D341Med (cell line): ENCODE results near the gene TMEM125.

Experiments
- DNase-seq: peaks from one replicate; pipeline ENCODE4 v3.0.0; 2012; ENCODE audit warnings: low spot score

The TMEM125 gene

DNA sequence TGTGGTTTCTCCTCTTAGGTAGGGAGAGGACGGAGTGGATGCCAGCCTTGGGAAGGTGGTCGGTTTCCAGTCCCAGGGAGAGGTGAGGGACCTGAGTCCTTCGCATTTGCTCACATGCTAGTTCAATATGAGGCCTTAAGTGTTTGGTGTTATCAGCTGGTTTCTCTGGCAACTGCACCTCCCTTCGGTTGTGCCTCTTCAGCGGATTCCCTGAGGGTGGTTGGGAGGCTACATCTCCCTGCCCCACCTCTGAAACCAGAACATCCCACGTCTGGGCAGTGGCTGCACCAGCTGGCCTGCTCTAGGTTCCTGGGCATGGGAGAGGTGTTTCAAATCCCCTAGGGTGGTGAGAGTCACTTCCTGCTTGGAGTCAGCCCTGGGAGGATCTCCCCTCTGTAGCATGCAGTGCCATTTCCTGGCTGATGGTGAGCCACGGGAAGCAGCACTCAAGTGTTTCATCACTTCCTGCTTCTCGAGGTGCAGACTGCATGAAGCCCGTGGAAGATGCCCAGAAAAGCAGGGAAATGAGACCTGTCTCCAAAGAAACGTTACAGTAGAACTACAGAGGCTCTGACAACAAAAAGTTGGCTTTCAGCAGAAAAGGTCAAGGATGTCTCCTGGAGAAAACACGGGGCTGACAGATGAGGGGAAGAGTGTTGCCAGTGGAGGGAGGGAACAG, 4.5 kb downstream of the TMEM125 start:
- no peak for DNase-seq

DNA sequence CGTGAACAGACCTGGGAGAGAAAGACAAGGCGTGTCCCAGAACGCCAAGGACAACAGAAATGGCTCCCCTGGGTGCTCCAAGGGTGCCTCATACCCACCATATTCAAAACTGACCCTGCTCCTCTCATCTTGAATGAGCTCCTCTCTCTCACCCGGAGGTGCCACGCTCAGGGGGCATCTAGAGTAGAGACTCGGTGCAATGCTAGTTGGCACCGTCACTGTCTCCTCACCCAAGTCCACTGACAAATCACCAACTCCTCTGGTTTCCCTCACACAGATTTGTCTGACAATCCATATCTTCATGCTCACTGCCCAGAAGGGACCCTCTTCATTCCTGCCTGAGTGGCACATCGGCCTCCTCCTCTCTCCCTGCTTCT, 5.0 kb downstream of the TMEM125 start:
- DNase-seq: no peak

DNA sequence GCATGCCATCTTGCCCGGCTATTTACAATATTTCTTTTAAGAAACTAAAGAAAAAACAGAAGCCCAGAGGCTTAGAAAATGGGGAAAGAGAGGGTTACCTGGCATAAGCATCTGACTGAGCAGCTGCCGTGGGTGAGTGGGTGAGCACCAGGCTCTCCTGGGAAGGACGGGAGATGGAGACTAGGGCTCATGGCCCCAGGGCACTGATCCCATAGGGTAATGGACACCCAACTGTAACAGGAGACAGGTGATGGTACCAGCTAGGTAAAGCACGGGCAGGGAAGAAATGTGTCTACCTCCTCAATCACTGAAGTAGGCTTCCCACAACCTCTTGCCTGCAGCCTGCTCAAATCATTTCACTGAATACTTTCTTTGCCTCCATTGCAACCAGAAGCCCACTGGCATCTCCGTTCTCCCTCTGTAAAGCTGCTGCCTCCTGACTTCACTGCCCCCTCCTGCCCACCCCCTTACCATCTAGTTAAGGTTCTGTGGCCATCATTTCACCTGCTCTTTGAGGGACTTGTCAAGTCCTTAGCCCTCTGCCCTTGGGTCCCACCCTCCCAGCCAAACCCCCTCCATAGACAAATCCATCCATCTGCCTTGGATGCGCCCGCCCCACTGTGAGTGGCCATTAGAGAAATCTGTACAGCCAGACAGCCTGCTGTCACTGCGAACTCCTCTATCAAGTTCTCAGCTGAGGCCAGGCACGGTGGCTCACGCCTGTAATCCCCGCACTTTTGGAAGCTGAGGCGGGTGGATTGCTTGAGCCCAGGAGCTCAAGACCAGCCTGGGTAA, 6.2 kb downstream of the TMEM125 start:
- DNase-seq: no peak

DNA sequence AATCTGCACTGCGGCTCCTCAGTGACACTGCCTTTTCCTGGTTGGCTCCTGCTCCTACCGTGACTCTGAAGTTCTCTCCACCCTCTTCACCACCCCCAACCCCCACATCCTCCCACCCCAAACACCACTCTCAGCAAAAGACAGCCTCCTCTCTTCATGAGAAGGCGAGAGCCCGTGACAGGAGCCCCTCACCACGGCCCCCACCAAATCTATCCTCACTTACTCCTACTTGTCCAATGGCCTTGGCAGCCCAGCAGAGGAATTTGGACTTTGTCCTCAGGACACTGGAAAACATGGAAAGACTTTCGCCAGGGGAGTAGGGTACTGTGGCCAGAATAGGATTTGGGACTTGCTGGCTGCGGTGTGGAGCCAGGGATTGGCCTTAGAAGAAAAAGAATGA, 6.9 kb downstream of the TMEM125 start:
- DNase-seq: no peak

DNA sequence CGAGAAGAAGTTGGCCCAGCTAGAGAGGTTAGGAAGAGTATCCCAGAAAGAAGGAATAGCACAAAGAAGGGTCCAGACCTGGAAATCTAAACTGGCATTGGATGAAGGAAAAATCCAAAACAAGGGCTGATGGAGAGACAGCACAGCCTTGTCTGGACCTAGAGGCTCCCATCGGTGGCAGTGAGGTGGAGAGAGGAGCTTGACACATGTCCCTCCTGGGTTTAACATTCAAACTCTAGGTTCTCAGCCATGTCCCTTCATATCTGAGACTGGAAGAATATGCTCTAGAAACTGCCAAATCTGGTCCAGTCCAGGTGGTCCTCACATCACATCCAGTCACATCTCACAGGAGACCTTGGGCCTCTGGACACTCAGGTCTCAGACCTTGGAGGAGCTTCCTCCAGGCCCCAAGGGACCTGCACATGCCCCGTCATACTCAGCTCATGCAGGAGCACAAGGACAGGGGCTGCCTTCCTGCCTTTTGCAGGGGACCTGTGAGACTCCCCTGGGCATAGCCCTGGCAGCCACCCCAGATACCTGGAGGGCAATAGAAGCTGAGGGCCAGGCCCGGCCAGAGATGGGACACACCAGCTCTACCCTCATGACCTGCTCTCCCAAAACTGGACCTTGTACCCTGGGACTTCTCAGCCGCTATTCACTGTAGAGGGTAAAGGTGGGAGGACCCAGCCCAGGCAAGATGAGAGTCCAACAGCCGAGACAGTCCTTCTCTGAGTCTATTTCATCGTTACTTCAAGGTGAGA, 7.5 kb downstream of the TMEM125 start:
- no peak for DNase-seq

DNA sequence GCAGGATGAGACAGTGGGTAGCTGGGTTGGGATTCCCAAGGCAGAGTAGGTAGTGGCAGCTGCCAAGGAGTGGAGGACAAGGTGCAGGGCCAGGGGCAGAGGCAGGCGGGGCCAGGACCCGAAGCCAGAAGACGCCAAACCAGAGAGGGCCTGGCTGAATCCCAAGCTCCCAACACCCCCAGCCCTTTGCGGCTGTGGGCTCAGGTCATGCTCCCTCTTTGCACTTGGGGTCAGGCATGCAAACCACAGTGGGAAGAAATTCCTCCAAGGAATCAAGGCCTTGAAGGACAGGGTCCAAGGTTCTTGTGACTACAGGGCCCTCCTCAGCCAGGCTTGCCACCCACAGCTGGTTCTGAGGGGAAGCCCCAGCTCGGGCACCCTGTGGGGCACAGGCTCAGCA, 9.4 kb downstream of the TMEM125 start:
- no peak for DNase-seq

DNA sequence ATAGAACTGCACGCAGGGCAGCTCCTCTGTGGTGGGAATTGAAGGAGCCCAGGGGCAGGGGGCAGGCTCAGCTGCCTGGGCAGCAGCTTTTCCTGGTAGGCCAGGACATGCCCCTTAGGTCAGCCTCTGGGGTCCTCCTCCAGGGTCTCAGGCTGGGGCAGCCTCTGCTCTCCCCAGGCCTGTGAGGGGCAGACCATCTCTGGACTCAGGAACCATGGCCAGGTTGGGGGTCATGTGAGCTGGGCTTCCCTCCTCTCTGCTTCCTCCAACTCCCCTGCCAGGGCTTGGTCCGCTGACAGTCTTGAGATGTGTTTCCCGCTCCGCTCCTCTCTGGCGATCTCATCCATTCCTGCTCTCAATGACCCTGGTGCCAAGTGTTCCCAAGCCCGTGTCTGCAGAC, 9.9 kb downstream of the TMEM125 start:
- DNase-seq: no peak

DNA sequence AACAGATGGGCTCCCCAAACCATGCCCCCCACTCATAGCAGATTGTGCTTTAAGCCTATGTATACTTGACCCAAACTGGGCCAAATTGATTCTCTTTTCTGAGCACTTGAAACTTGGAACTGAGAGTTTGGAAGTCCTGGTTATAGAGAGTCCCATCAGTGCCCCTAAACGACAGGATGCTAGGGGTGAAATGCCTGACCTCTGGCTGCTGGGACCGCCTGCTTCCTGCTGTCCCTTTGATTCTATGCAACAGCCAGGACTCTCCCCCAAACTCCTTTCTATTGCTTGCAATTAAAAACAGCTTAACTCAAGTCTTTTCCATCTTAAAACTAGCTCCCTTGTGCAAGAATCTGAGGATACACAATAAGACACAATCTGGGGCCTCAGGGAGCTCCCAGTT, 10.9 kb downstream of the TMEM125 start:
- no peak for DNase-seq

DNA sequence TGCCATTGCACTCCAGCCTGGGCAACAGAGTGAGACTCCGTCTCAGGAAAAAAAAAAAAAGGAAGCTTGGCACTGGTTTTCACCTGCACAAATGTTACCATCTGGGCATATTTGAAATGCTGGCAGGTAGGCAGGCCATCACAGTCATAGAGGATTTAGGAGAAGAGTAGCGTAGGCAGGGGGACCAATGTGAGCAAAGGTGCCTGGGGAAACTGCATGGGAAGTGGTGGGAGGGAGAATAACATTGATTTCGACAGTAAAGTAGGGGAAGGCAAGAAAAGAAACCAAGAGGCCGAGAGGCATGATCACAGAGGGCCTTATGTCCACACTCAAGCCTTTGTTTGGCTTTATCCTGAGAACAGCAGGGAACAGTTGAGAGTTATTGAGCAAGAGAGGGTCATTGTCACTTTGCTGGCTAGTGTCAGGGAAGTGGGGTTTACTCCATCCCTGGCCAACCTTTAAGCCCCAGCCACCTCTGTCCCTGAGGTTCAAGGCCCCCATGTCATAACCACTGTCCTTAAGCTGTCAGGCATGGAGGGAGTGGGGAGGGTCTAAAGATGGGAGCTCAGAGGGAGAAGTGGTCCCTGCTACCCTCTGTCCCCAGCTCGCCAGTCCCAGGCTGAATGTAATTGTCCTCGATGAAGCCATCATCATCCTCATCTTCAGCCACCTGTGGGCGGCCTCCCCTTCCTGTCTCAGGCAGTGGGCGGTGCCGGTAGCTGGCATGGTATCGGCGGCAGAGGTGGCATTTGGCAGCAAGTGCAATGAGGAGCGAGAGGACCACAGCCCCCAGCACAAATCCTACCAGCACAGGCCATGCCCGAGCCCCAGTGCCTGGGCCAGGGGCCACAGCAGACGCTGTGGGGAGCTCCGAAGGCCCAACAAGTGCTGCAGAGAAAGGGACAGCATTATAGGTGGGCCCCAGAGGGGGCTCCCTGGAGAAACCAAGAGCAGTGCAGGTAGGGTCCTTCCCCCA, 12.7 kb downstream of the TMEM125 start:
- DNase-seq: no peak

DNA sequence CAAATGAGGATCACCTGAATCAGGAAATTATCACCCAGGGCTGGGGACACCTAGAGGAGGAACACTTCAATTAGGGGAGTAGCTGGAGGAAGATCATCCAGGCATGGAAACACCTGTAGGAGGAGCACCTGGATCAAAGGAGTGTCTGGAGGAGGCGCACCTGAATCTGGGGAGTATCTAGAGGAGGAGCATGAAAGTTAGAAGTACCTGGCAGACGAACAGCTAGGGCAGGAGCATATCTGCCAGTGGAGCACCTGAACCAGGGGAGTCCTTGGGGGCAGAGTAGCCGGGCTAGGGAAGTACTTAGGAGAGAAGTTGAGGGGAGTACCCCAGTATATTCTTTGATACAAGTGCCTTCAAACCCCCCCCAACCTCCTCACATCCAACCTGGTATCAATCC, 14.3 kb downstream of the TMEM125 start:
- DNase-seq: no peak

DNA sequence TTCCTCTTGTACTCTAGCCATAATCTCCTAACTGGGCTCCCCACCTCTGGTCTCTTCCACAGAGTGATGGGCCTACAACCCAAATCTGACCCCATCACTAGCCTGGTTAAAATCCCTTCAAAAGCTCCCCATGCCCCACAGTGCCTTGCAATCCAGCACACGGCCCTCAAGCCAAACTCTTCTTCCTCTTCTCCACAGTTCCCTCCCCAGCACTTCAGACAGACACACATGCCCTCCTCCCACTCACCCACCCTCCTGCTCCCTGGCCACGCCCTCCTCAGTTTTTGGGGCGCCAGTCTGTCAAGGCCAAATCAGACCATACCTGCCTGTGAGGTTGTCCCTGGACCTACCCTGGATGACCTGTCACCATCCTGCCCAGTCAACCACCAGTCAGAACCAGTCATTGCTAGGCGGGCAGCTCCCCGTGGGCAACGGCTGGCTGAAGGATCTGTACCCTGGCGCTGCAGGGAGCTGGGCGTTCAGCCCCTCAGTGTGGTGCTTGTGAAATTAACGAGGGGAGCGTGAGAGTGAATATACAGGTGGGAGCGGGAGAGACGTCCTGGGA, 14.8 kb downstream of the TMEM125 start:
- DNase-seq: no peak

DNA sequence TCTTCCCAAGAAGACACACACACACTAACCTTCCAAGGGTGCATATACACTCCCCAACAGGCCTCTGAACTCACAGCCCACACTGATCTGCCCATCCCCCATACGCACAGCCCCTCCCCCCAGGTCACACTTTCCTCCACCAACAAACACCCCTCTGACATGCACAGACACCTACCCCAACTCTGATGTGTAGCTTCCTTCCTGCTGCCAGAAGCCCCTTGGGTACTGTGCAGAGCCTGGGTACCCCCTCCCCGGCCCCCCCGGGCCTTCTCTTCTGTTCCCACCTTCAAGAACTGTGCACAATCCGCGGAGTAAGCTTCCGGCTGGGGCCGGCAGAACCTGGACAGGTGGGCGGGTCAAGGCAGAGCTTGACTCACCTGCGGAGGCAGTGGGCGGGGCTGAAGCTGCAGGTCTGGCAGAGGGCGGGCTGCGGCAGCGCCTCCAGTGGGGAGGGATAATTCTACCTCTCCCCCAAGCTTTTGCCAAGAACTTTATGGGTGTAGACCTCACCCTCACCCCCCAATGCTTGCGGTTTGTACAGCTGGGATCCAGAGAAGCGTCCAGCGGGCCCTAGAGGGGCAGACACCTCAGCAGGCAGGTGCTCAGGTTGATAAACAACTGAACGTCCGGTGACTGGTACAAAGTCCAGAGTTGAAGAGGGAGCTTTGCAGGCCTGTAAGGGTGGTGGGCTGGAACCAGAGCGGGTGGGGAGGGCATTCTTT, 15.6 kb downstream of the TMEM125 start, which contains the start of gene C1orf210:
TSS of gene C1orf210 (minus strand) at position 313 of the 722 bp plus-strand sequence. CDS start 2,311 bp downstream, outside the sequence.
- DNase-seq: no peak

DNA sequence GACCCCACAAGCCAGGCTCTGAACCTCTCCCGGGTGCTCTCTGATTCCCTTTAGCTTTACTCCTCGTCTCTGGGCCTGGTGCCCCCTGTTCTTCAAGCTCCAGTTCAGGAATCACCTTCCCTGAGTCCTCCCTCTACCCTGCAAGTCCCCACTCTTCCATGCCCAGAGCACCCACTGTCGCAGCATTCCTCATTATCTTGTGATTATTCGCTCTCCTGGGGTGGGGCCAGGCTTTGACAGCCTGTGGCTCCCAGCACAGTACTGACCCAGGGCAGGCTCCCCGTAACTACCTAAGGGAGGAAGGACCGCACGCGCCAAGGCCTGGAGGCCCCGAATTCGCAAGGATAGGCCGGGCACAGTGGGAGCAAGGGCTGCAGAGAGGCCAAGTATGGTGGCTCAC, 16.3 kb downstream of the TMEM125 start:
- no peak for DNase-seq

DNA sequence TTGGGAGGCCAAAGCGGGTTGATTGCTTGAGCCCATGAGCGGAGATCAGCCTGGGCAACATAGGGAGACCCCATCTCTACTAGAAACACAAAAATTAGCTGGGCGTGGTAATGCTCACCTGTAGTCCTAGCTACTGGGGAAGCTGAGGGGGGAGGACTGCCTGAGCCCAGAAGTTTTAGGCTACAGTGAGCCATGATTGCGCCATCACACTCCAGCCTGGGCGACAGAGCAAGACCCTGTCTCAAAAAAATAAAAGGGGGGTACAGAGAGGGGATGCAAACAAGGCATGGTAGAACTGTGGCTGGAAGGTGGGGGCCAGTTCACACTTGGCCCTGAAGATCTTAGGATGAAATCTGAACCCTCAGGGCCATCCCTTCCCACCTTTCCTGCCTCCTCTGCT, 16.8 kb downstream of the TMEM125 start:
- no peak for DNase-seq

DNA sequence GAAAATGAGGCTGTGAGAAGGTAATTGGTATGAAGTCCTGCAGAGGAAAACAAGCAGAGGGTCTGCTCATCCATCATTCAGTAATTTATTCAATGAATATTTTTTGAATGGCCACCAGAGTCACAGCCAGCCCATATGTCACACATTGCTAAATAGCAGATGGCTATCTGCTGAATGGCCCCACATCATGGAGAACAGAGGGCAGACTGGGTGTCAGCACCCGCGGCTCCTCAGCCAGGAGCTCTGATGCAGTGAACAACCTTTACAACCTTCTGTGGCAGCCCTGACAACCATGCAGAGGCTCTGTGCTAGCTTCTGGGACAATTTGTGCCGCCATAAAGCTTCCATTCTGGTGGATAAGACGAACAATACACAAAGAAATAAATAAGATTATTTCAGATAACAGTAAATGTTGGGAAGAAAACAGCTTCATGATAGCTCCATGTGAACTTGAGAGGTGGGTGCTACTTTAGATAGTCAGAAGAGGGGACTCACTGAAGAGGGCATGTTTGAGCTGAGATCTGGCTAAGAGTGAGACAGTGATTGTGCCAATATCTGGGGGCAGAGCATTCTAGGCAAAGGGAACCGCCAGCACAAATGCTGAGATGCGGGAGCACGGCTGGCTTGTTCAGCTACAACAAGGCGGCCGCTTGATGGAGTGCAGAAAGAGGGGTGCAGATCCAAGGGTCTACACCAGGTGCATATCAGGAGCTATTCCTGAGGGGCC, 18.4 kb downstream of the TMEM125 start:
- DNase-seq: no peak

DNA sequence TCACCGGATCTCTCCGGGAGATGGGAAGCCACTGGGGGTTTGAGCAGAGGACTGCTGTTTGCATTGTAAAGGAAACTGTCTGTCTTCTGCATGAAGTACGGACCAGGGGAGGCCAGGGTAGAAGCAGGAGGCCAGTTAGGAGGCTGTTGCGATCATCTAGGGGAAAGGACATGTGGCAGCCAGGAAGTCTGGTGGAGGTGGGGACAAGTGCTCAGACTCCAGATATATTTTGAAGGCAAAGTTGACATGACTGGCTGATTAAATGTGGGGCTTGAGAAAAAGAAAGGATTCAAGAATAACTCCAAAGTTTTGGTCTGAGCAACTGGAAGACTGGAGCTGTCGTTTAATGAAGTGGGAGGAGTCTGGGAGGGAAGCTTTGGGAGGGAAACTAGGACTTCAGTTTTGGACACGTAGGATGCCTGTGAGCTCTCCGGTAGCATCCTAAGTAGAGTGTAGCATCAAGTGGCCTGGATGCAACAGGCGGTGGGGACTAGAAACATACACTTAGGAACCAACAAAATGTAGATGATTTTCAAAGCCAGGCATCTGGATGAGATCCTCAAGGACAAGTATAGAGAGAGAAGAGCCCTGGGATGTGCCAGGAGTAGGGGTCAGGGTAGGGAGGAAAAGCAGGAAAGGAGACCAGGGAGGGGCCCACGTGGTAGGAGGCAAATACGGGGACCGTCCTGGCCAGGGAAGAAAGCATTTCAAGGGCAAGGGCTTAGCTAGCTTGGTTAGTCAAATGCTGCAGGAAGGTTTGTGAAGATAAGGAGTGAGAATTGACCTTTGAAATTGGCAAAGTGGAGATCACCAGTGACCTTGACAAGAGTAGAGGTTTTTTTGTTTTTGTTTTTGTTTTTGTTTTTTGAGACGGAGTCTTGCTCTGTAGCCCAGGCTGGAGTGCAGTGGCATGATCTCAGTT, 19.3 kb downstream of the TMEM125 start:
- DNase-seq: no peak

DNA sequence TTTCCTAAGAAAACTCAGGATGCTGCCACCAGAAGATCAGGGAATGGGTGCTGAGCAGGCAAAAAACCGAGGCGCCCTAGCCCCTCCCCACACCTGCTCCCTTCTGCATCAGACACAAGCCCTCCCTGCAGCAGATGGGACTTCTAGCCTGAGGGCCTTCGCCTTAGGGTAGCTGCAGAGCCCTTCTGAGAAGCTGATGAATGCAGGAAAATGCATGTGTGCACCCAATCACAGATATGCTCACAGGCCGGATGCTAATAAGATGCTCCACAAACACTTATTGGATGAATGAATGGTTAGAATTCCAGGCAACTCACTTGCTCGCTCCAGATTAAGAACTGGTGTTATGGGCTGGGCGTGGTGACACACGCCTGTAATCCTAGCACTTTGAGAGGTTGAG, 22.4 kb downstream of the TMEM125 start:
- DNase-seq: no peak

DNA sequence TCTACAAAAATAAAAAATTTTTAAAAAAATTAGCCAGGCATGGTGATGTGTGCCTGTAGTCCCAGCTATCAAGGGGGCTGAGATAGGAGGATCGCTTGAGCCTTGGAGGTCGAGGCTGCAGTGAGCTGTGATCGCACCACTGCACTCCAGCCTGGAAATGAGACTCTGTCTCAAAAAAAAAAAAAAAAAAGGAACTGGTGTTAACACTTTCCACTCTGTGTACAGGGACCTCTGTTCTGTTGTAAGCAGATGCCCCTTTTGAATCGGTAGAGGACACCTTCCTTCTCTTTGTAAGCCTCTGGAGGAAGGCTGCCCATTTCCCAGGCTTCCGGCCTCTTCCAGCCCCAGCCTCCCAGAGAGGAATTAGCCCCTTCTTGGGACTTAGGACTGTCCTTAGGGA, 22.9 kb downstream of the TMEM125 start:
- DNase-seq: no peak

DNA sequence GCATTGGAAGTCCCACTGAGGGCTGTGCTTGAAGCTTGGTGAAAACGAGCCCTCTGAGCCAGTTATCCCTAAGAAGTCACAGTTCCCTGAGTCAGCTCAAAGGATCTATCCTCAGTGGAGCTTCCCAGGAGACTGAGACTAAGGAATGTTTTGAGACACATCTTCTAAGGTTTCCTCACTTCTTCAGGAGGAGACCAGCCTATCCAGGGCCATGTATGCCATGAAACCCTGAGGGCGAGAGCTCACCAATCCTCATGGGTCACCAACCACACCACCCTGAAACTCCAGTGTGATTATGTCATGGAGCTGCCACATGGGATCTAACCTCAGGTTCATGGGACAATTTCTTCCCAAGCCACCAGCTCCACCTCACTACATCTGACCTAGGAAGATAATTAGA, 23.4 kb downstream of the TMEM125 start:
- no peak for DNase-seq
